ENCODE measurements around the gene ACP2. TPM values are rescaled to one million over a fixed set of nuclear protein-coding genes. Genes with fewer than 3 reads are reported as not detected.

The ACP2 gene, protein sequence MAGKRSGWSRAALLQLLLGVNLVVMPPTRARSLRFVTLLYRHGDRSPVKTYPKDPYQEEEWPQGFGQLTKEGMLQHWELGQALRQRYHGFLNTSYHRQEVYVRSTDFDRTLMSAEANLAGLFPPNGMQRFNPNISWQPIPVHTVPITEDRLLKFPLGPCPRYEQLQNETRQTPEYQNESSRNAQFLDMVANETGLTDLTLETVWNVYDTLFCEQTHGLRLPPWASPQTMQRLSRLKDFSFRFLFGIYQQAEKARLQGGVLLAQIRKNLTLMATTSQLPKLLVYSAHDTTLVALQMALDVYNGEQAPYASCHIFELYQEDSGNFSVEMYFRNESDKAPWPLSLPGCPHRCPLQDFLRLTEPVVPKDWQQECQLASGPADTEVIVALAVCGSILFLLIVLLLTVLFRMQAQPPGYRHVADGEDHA
- total RNA-seq: 63.3 TPM

DNA sequence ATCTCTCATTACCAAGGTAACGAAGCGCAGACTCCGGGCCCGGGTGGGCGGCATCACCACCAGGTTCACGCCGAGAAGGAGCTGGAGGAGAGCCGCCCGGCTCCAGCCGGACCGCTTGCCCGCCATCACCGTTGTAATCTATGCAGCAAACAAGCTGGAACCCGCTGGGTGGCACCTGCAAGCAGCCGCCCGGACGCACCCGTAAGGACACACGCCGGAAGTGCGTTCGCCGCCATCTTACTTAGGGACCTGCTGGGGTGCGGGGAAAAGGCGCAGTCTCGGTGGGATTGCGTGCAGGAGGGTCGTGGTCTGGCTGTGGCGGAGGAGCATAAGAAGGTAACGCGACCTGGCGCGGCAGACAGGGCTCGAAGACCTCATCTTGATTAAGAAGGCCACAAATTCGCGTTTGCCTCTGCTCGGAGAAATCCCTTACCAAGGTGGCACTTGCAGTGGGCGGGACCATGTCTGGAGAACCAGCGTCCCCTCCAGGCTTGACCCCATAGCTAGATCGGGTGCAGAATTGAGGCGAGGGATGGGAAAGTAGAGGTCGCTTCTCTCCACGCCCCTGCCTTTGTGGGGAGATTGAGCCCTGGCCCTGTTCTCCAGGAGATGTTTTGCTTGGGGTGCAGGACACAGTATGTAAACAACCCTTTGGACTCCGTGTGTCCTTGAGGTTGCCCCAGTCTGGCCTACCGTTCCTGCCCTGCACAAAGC is at the start of gene ACP2:
Gene ACP2 (minus strand): TSS at position 151 of the 714 bp plus-strand sequence. CDS start 25 bp downstream, at position 126.
- H3K27ac ChIP-seq: peak within 1 kb of the TSS; percentile 76 to 82
- H3K36me3 ChIP-seq: peaks cover 8 to 11% of the 10 kb centered on the region in 2 donors
- intact Hi-C loops (cut with DNase I): loop anchor here (1.0 to 2.0 kb wide), 3 partner anchors 20 to 62 kb away; partner anchors contain the start of genes DDB2 and PACSIN3
- peak within 1 kb of the TSS; percentile 81 to 96 for H3K4me3 ChIP-seq
- peak; percentile 62 to 94 for DNase-seq (ENCODE audit: low spot score in 2 of 2)
- TF ChIP-seq, protein P1, sequence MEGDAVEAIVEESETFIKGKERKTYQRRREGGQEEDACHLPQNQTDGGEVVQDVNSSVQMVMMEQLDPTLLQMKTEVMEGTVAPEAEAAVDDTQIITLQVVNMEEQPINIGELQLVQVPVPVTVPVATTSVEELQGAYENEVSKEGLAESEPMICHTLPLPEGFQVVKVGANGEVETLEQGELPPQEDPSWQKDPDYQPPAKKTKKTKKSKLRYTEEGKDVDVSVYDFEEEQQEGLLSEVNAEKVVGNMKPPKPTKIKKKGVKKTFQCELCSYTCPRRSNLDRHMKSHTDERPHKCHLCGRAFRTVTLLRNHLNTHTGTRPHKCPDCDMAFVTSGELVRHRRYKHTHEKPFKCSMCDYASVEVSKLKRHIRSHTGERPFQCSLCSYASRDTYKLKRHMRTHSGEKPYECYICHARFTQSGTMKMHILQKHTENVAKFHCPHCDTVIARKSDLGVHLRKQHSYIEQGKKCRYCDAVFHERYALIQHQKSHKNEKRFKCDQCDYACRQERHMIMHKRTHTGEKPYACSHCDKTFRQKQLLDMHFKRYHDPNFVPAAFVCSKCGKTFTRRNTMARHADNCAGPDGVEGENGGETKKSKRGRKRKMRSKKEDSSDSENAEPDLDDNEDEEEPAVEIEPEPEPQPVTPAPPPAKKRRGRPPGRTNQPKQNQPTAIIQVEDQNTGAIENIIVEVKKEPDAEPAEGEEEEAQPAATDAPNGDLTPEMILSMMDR (IDR thresholded peaks at IDR 0.05): peak in 2 of 3 experiments; percentile 15 to 26
- H3K9me3 ChIP-seq: no peaks in the 10 kb centered on the region
- H3K27me3 ChIP-seq: no peaks in the 10 kb centered on the region
- peaks cover 0 to 18% of the 10 kb centered on the region in 2 donors for H3K4me1 ChIP-seq

DNA sequence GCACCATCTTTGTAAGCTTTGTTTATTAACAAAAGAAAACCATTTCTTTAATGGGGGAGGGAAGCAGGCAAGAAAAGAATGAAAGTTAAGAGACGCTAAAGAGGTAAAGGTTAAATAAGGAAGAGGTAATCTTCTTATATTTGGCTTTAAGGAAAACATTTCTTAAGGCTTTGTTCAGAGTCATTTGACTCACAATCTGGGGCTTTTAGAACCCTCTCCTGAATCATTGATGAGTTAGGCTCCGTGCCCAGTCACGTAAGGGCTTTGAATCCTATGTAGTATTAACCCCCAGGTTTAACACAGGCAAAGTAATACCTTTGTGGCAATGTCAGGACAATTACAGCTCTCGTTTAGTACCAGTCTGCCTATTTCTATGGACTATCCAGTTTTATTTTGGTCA is 47.4 kb upstream of the ACP2 start:
- TF ChIP-seq, protein P1 (IDR thresholded peaks at IDR 0.05): no peak
- Histone ChIP-seq H3K27me3 (no peaks in the 10 kb centered on the region), H3K9me3 (peaks cover 6 to 14% of the 10 kb centered on the region in 2 donors), H3K4me1 (no peaks in the 10 kb centered on the region), H3K36me3 (peaks cover 68 to 94% of the 10 kb centered on the region in 2 donors), H3K27ac (no peak overlapping the region), H3K4me3 (no peak overlapping the region)
- DNase-seq (ENCODE audit: low spot score in 2 of 2): no peak
- intact Hi-C loops (cut with DNase I): no loop called here

DNA sequence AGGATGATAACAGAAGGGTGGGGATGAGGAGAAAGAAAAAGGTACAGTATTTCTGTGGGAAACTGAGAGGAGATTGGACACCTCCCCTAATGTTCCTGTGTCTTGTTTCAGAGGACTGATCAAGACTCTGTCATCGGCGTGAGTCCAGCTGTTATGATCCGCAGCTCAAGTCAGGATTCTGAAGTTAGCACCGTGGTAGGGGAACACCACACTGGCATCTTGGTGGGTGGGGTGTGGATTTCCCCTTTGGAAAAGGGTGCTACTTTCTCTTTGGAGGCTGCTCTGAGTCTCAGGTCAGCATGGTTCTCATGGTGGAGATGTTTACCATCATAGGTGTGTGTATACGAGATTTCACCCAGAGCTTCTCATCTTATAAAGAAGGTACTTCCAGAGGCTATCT is 46.8 kb upstream of the ACP2 start:
- Histone ChIP-seq H3K27ac (no peak overlapping the region), H3K27me3 (no peaks in the 10 kb centered on the region), H3K9me3 (peaks cover 6 to 14% of the 10 kb centered on the region in 2 donors), H3K4me3 (no peak overlapping the region), H3K4me1 (no peaks in the 10 kb centered on the region), H3K36me3 (peaks cover 73 to 98% of the 10 kb centered on the region in 2 donors)
- TF ChIP-seq, protein P1 (IDR thresholded peaks at IDR 0.05): no peak
- no peak for DNase-seq (ENCODE audit: low spot score in 2 of 2)
- intact Hi-C loops (cut with DNase I): no loop called here

DNA sequence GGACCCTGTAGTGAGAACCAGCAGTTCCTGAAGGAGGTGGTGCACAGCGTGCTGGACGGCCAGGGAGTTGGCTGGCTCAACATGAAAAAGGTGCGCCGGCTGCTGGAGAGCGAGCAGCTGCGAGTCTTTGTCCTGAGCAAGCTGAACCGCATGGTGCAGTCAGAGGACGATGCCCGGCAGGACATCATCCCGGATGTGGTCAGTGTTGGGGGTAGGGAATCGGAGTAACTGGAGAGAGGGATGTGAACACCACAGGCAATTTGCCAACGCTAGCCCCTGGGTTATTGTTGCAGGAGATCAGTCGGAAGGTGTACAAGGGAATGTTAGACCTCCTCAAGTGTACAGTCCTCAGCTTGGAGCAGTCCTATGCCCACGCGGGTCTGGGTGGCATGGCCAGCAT is 41.2 kb upstream of the ACP2 start:
- Histone ChIP-seq H3K4me1 (no peaks in the 10 kb centered on the region), H3K9me3 (no peaks in the 10 kb centered on the region), H3K36me3 (peaks cover 77 to 99% of the 10 kb centered on the region in 2 donors), H3K27me3 (no peaks in the 10 kb centered on the region), H3K4me3 (no peak overlapping the region), H3K27ac (no peak overlapping the region)
- TF ChIP-seq, protein P1 (IDR thresholded peaks at IDR 0.05): no peak
- intact Hi-C loops (cut with DNase I): no loop called here
- DNase-seq (ENCODE audit: low spot score in 2 of 2): peak in 1 of 2 donors; percentile 52

DNA sequence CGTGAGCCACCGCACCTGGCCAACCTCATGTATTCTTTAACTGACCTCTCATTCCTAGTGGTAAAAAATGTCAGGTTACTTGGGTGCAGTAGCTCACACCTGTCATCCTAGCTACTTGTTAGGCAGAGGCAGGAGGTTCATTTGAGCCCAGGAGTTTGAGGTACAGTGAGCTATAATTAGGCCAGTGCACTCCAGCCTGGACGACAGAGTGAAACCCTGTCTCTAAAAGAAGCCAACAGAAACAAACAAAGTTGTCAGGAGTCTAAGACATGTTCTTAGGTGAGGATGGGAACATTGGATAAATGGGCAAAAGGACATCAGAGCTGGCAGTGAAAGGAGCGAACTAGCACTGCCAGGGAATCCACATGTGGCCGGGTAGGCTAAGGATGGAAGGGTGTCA is 39.5 kb upstream of the ACP2 start:
- no peaks in the 10 kb centered on the region for H3K9me3 ChIP-seq
- TF ChIP-seq, protein P1 (IDR thresholded peaks at IDR 0.05): no peak
- H3K27ac ChIP-seq: no peak overlapping the region
- no peak for DNase-seq (ENCODE audit: low spot score in 2 of 2)
- H3K27me3 ChIP-seq: no peaks in the 10 kb centered on the region
- H3K36me3 ChIP-seq: peaks cover 79 to 99% of the 10 kb centered on the region in 2 donors
- H3K4me1 ChIP-seq: no peaks in the 10 kb centered on the region
- no peak overlapping the region for H3K4me3 ChIP-seq
- intact Hi-C loops (cut with DNase I): no loop called here

Measured in ascending aorta (tissue), 2 donors.